ENCODE measurements around the gene TECPR2.
"Not testable (repeated sequence)": the region's sequence is repeated elsewhere in the genome, so short reads cannot be mapped to it uniquely, and the experiment has no call there.

Gene TECPR2

DNA sequence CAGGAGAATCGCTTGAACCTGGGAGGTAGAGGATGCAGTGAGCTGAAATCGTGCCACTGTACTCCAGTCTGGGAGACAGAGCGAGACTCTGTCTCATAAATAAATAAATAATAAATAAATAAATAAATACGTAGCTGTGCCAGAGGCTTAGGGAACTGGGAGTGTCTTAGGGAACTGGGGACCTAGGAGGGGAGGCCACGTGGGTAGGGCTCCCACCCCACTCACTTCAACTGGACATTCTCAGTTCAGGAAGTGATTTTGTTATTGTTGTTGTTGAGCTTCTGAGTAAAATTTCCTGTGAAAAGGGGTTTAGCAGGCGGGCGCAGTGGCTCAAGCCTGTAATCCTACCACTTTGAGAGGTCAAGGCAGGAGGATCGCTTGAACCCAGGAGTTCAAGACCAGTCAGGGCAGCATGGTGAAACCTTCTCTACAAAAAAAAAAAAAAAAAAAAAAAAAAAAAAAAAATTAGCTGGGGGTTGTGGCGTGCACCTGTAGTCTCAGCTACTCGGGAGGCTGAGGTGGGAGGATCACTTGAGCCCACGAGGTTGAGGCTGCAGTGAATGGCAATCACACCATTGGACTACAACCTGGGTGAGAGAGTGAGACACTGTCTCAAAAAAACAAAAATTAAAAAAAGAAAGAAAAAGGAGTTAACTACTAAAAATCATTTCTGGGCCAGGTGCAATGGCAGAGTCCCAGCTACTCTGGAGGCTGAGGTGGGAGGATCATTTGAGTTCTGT lies 165.9 kb downstream of the TECPR2 start:
- DNase-seq (ENCODE audit: low read depth in 2 of 2): no peak

DNA sequence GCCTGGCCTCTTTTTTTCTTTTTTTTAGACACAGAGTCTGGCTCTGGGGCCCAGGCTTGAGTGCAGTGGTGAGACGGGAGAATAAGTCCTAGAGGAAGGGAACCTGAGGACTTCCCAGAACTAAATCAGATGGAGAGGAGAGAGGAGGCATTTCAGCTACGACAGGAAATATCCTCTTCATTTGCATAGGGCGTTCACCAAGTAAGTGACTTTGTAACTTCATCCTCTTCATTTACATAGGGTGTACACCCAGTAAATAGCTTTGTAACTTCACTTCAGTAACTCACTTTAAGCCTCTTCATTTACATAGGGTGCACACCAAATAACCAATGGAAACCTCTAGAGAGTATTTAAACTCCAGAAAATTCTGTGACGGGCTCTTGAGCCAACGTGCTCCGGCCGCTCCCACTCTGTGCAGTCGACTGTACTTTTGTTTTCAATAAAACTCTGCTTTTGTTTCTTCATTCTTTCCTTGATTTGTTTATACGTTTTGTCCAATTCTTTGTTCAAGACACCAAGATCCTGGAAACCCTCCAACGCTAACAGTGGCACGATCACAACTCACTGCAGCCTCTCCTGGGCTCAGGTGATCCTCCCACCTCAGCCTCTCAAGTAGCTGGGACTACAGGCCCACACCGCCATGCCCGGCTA lies 168.2 kb downstream of the TECPR2 start:
- DNase-seq (ENCODE audit: low read depth in 2 of 2): no peak

DNA sequence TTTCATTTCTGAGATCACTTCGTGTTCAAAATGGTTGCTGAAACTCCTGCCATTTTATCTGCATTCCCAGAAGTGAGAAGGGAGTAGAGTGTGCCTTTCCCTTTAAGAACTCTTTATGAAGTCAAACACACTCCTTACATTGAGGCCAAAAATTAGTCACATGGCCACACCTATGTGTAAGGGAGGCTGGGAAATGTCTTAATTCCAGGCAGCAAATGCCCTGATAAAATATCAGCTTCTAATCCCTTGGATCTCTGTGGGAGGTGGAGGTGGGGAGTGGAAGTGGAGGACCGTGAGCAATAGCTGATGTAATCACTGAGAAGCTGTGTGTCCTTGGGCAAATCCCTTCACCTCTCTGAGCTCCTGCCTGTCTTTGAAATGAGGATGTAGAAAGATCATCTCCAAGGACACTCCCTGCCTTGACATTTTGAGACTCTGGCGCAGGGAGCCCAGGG lies 169.5 kb downstream of the TECPR2 start:
- no peak for DNase-seq (ENCODE audit: low read depth in 2 of 2)

DNA sequence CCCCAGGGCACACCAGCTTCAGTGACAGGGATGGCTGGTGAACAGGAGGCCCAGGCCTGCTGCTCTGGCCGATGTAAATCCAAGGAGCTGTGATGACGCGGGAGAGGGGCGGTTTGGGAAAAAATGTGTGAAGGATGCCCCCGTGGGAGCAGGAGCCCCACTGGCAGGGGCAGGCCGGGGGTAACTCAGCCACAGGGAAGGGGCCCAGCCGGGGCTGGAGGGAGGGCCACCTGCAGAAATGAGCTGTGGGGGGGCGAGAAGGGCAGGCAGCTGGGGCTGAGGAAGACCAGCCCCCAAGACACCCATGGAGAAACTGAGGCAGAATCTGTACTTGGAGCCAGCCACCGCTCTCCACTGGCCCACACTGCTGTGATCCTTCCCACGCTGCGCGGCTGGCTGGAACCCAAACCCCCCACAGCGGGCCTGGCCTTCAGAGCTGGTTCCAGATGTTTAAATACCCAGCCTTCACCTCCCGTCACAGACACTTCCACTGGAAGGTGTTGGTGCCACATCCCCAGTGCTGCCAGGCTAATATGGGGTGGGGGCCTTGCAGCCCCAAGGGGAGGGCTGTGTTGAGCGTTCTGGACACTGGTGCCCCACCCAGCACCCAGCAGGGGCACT lies 175.3 kb downstream of the TECPR2 start:
- no peak for DNase-seq (ENCODE audit: low read depth in 2 of 2)

DNA sequence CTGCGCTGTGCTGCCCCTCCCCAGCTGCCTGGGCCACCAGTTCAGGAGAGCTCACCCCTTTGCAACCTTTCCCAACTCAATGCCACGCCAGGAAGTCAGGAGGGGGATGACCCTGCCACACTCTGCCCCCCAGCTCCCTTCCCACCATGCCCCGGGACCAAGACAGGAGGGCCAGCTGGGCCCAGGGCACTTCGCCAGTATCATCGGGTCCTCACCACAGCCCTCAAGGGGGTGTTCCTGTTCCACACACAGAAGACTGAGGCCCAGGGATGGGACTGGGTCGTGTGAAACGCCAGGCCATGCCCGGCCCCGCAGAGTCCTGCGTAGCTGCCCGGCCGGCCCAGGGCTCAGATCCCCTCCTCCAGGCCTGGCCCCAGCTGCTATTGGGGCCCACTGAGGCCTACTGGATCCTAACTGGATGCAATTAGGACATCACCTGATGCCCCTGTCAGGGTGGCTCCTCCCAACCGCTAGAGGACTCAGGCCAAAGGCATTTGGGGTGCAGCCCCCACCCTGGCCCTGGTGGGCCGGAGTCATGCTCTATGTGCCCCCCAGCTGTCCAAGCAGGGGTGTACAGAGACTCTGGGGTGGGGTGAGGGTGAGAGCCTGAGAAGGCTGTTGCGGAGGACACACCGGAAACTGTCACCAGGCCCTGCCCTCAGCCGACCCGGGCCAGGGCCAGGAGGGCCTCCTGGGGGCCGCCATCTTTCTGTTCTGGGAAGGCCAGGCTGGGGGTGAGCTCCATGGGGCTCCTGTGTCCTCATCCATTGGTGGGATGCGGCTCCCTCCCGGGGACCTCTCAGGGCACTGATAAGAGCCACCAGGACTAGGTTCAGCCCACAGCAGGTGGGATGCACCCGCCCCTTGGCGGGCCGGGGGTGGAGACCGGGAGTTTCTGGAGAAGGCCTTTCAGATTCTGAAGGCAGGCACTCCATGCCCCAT lies 176.1 kb downstream of the TECPR2 start:
- DNase-seq (ENCODE audit: low read depth in 2 of 2): no peak

DNA sequence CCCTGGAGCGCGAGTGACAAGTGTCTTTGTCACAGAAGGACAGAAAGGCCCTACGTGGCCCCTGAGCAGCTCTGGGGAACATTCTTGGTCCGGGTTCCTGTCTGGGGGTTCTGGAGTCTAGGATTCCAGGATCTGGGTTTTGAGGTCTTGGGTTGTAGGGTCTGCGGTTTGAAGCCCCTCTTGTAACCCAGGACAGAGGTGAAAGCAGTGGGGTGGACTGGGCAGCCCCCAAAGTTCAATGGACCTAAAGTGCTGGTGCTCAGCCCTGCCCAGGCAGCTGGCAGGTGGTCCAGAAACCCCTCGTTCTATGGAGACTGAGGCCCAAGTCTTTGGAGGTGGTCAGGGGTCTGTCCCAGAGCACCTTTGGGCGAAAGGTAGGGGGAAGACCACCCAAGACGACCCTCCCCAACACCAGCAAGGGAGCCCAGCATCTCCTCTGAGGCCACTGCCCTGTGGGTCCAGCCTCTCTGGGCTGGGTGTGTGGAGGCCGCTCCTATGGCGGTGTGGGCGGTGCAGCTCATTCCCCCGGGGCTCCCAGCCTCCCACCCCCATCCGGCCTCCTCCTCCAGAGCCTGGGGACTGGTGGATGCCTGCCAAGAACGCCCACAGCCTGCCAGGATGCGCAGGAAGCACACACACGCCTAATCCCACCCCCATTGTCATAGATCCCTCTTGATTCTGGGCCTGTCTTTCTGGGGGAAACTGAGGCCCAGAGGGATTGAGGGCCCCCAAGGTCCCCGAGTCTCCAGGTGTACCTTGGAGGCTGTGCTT lies 177.0 kb downstream of the TECPR2 start:
- DNase-seq (ENCODE audit: low read depth in 2 of 2): no peak

DNA sequence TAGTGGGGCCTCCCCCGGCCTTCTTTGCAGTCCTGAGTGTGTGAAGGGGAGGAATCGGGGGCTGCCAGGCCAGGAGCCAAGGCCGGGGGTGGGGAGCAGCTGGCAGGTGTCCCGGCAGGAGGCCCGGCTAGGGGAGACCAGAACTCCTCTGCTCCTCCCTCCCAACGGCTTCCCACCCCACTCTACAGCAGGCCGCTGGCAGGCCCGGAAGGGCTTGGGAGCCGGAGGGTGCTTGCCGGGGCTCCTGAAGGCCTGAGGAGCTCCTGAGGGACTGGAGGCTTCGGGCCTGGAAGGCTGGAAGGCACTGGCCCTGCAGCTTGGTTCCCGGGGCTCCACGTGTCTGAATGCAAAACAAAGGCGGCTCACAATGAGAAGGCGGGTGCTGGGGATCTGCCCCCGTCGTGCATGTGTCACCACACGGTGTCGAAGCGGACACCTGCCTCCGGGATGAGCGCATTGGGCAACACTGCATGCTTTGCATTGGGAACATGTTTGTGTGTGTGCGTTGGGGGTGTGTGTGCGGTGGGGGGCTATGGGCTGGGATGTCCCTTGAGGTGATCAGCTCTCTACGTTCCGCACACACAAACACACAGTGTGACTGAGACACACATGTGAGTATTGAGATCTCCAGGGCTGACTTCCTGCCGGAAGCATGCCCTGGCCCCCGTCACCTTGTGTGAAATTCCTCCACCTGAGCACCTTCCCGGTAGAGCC lies 177.7 kb downstream of the TECPR2 start:
- DNase-seq (ENCODE audit: low read depth in 2 of 2): no peak

DNA sequence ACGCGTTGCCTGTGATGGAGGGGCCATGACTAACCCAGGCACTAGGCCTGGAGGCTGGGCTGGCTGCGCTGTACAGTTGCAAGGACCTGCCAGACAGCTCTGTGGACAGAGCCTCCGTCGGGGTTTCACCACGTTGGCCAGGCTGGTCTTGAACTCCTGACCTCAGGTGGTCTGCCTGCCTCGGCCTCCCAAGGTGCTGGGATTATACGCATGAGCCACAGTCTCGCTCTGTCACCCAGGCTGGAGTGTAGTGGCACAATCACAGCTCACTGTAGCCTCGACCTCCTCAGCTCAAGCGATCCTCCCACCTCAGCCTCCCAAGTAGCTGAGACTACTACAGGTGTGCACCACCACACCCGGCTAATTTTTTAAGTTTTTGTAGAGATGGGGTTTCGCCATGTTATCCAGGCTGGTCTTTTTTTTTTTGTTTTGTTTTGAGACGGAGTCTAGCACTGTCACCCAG lies 178.3 kb downstream of the TECPR2 start:
- not testable (repeated sequence) for DNase-seq (ENCODE audit: low read depth in 2 of 2)

DNA sequence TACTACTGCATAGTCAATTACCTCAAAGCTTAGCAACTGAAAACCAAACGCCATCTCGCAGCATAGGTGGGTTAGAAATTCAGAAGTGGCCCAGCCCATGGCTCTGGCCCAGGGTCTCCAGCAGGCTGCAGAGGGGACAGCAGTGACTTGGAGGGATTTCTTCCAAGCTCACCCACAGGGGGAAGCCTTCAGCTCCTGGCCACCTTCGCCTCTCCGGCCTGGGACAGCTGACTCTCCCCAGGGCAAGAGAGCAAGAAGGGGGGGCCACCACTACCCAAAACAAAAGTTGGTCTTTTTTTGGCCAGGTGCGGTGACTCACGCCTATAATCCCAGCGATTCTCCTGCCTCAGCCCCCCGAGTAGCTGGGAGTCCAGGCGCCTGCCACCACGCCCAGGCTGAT lies 179.0 kb downstream of the TECPR2 start:
- DNase-seq (ENCODE audit: low read depth in 2 of 2): no peak

DNA sequence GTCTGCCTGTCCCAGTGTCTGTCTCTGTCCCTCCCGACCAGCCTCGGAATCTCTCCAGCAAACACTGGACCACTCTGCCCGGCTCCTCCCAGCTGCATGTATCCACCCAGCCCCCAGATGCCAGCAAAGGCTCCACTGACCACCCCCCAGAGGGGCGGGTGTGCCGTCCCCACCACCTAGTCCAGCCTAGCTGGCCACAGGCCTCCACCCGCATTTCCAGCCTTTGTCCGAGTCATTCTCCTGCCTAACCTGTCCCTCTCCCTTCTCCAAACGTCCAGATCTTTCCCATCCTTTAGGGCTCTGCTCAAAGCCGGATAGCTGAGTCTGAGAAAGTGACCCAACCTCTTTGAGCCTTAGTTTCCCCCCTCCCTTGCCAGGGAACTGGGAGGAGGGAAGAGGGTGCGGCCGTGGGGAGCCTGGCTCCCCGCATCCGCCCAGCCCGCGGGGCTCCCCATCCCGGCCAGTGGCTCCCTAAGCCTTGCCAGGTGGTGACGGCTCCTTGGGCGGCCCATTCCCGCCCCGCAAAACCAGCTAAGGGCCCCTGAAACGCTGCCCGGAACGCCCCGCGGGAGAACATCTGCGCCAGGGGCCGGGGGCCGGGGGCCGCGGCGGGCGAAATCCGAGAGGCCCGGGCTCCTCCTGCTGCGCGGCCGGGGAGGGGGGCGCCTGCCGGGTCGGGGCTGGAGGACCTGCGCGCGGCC lies 181.5 kb downstream of the TECPR2 start:
- no peak for DNase-seq (ENCODE audit: low read depth in 2 of 2)

DNA sequence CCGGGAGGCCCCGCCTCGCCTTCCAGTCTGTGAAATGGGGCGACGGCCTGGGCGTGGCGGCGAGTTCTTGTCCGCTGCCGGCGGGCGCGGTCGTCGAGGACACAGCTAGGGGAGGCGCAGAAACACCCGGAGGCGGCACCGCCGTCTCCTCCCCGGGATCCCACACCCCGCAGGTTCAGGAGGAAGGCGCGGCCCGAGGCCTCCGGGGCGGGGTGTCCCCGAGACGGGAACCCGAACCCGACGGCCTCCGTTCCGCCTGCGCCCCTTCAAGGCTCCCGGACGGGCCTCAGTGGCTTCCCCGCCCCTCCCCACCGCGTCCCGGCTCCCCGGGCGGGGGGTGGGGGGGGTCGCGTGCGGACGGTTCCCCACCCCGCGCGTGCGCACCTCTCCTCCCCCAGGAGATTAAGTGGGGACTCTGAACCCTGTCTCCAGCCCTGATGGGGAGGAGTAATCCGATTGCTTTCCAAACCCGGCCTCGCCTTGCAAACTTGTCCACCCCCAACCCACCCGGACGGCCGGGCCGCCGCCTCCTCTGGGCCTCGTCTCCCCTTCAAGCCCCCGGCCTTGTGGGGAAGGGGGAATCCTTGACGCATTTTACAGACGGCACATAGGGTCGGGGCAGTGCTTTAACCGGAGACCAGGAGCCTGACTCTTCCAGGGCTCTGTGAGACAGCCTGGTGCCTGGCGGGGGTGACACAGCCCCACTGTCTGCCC lies 182.2 kb downstream of the TECPR2 start:
- DNase-seq (ENCODE audit: low read depth in 2 of 2): no peak

DNA sequence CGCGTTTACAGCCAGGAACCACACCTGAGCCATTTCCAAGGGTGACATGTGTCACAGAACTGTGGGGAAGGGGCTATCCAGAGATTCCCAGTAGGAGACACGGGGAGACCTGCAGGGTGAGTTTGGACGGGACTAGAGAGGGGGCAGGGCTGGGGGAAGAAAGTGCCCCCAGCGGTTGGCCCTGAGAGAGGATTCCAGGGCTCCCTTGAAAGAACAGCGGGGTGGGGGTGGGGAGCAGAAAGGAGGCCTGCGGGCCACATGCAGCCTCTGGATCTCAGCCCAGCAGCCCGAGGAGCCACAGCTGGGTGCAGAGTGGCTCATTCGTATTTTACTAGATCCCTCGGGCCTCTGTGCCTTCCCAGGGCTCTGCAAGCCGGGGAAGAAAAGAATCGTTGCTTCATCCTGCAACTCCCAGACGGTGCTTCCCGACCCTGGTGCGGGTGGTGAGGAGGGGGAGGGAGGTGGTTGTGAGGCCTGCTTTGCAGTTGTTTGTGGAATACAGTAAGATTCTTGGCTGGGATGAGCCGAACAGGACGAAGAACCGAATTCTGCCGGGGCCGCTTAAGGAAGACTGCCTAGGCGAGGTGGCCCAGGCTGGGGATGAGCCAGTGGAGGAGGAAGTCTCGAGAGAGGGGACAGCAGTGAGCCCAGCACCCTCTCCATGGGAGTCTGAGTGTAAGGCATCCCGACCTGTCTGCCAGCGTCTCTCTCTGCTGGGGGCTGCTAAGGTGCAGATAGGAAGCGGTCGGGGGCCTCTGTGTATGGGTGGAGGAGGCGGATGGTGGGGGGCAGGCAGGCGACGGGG lies 182.9 kb downstream of the TECPR2 start:
- DNase-seq (ENCODE audit: low read depth in 2 of 2): no peak

DNA sequence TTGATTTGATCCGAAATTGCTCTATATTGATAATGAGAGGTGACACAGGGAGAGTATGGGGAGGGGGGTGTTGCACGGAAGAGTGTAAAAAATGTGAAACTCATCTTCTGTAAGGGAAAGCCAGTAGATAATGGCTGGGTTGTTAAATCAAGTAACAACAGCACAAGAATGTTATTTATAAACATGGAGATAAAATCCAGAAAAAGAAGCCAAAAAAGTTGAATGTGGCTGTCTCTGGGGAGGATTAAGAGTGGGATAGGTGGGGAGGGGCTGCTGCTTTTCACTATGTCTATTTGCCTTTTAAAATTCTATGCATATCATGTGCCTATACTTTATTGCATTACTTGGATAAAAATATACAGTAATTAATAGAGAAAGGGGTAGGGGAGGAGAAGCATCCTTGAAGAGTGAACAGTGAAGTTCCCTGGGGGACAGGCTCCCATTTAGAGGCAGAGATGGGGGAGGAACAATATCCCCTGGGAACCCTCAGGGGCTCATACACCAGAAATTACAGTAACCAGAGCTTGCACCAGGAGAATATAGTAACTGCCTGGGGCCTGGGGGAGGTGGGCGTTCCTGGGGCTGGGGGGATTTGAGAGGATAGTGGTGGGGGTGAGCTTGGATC lies 186.0 kb downstream of the TECPR2 start:
- DNase-seq (ENCODE audit: low read depth in 2 of 2): no peak

DNA sequence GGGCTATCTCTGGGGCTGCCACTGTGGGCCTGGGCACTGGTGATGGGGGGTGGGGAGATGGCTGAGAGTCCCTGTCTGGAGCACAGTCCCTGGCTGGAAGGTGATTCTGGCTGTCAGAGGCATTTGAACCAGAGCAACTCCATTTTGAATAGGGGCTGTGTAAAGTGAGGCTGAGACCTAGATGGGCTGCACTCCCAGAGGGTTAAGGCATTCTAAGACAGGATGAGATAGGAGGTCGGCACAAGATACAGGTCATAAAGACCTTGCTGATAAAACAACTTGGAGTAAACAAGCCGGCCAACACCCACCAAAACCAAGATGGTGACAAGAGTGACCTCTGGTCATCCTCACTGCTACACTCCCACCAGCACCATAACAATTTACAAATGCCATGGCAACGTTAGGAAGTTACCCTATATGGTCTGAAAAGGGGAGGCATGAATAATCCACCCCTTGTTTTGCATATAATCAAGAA lies 188.2 kb downstream of the TECPR2 start:
- DNase-seq (ENCODE audit: low read depth in 2 of 2): not testable (repeated sequence)
